H1 (cell line): ENCODE measurements around the gene ATXN2. TPM values are rescaled to one million over a fixed set of nuclear protein-coding genes. Genes with fewer than 3 reads are reported as not detected.

ENCODE experiments used
- CTCF ChIA-PET: fragments of 300-600 bp; sonication (Branson Sonifier 250); formaldehyde crosslinking; loops from one replicate; lab custom pipeline; 2021; ENCODE audit not compliant: partially characterized antibody; lab: Charles Lee
- POLR2A ChIA-PET: fragments of 300-600 bp; sonication (Branson Sonifier 250); formaldehyde crosslinking; loops from one replicate; lab custom pipeline; 2021; ENCODE audit warnings: inconsistent platforms; ENCODE audit not compliant: partially characterized antibody; lab: Charles Lee
- DNase-seq, 2 experiments: peaks; one replicate each; pipeline versions ENCODE4 v3.0.0 to v3.0.0-alpha.2; 2010 to 2022; ENCODE audit warnings: low spot score in 2 of 2, low read depth in 1 of 2, mixed read lengths in 1 of 2
- FAIRE-seq: peaks from 2 replicates; lab custom pipeline; 2011; peaks lifted over from hg19 to GRCh38; lab: Jason Lieb, UNC
- H2AFZ ChIP-seq: 2 replicates; pipeline ENCODE4 v1.8.1; 2012; ENCODE audit warnings: low read length, inconsistent platforms
- H2AK5ac ChIP-seq: 2 replicates; pipeline ENCODE4 v1.6.1; 2013; ENCODE audit warnings: low read depth, low read length
- H2BK120ac ChIP-seq: replicated peaks from 2 replicates; pipeline ENCODE3; 2013; ENCODE audit warnings: low read depth, low read length, inconsistent platforms
- H2BK12ac ChIP-seq: 2 replicates; pipeline ENCODE4 v1.6.1; 2013; ENCODE audit warnings: low read depth, low read length
- H2BK15ac ChIP-seq: 2 replicates; pipeline ENCODE4 v1.6.1; 2013; ENCODE audit warnings: low read length
- H2BK20ac ChIP-seq: 2 replicates; pipeline ENCODE4 v1.6.1; 2013; ENCODE audit warnings: low read length
- H2BK5ac ChIP-seq: 2 replicates; pipeline ENCODE4 v1.6.1; 2013; ENCODE audit warnings: low read depth, low read length
- H3K14ac ChIP-seq: 2 replicates; pipeline ENCODE4 v1.6.1; 2013; ENCODE audit warnings: inconsistent platforms; ENCODE audit not compliant: insufficient read length
- H3K18ac ChIP-seq: 2 replicates; pipeline ENCODE4 v1.6.1; 2013; ENCODE audit warnings: low read length; ENCODE audit errors: extremely low read depth
- H3K23ac ChIP-seq: 2 replicates; pipeline ENCODE4 v1.6.1; 2013; ENCODE audit warnings: inconsistent platforms; ENCODE audit not compliant: insufficient read length
- H3K23me2 ChIP-seq: 2 replicates; pipeline ENCODE4 v1.6.1; 2013; ENCODE audit warnings: low read depth, low read length
- H3K27ac ChIP-seq: 2 replicates; pipeline ENCODE4 v1.6.1; 2011; ENCODE audit warnings: low read depth, low read length, inconsistent platforms
- H3K27me3 ChIP-seq, 4 experiments: replicated peaks in 1 of 4; 1 replicate in 1 of 4; 2 replicates in 3 of 4; pipeline versions ENCODE4 v1.6.1 to v1.8.1; 2011 to 2013; ENCODE audit warnings: low read length in 3 of 4, mild to moderate bottlenecking in 3 of 4, inconsistent platforms in 2 of 4, mixed read lengths in 2 of 4, moderate library complexity in 1 of 4; ENCODE audit not compliant: control insufficient read depth in 3 of 4, insufficient read depth in 3 of 4; ENCODE audit errors: extremely low read depth in 1 of 4
- H3K36me3 ChIP-seq, 4 experiments: 2 replicates each; pipeline versions ENCODE4 v1.6.1 to v1.8.1; 2011 to 2013; ENCODE audit warnings: mild to moderate bottlenecking in 4 of 4, low read length in 3 of 4, moderate library complexity in 2 of 4, control low read depth in 1 of 4, inconsistent platforms in 1 of 4; ENCODE audit not compliant: insufficient read depth in 4 of 4, control insufficient read depth in 2 of 4
- H3K4ac ChIP-seq: replicated peaks from 2 replicates; pipeline ENCODE3; 2013; ENCODE audit warnings: low read length, low read depth, mixed read lengths, inconsistent platforms; ENCODE audit not compliant: insufficient read length
- H3K4me1 ChIP-seq, 4 experiments: replicated peaks in 1 of 4; 1 replicate in 1 of 4; 2 replicates in 3 of 4; pipeline versions ENCODE4 v1.6.1 to v1.8.1; 2011 to 2013; ENCODE audit warnings: low read length in 3 of 4, inconsistent platforms in 2 of 4, mixed read lengths in 1 of 4; ENCODE audit not compliant: insufficient read depth in 4 of 4, control insufficient read depth in 3 of 4
- H3K4me2 ChIP-seq, 2 experiments: 2 replicates each; pipeline versions ENCODE4 v1.6.1 to v1.8.1; 2011 to 2013; ENCODE audit warnings: low read depth in 2 of 2, low read length in 2 of 2, control low read depth in 1 of 2, inconsistent platforms in 1 of 2, mild to moderate bottlenecking in 1 of 2; ENCODE audit not compliant: insufficient read depth in 1 of 2
- H3K4me3 ChIP-seq, 4 experiments: fragments of 200-600, 300-600 bp in 1 of 4; sonication (generic), shearing (Covaris generic), sonication (Bioruptor Twin) in 1 of 4; 2 replicates each; pipeline versions ENCODE4 v1.5.1 to v1.8.1; 2011 to 2016; ENCODE audit warnings: low read length in 4 of 4, low read depth in 3 of 4, control low read depth in 2 of 4, inconsistent platforms in 2 of 4, mild to moderate bottlenecking in 2 of 4, mixed read lengths in 1 of 4, moderate library complexity in 1 of 4; ENCODE audit not compliant: insufficient read depth in 2 of 4; ENCODE audit errors: extremely low read depth in 1 of 4
- H3K56ac ChIP-seq: replicated peaks from 2 replicates; pipeline ENCODE3; 2013; ENCODE audit warnings: low read depth, mild to moderate bottlenecking, mixed read lengths, low read length, inconsistent platforms; ENCODE audit not compliant: insufficient read length
- H3K79me1 ChIP-seq: 2 replicates; pipeline ENCODE4 v1.6.1; 2013; ENCODE audit warnings: low read depth, low read length, control low read depth
- H3K79me2 ChIP-seq, 2 experiments: 2 replicates each; pipeline versions ENCODE4 v1.6.1 to v1.8.1; 2012 to 2013; ENCODE audit warnings: low read length in 2 of 2, mild to moderate bottlenecking in 2 of 2, inconsistent platforms in 1 of 2; ENCODE audit not compliant: insufficient read depth in 2 of 2, control insufficient read depth in 1 of 2
- H3K9ac ChIP-seq, 4 experiments: replicated peaks in 1 of 4; 1 replicate in 1 of 4; 2 replicates in 3 of 4; pipeline versions ENCODE4 v1.6.1 to v1.8.1; 2011 to 2013; ENCODE audit warnings: low read depth in 3 of 4, low read length in 3 of 4, control low read depth in 2 of 4, mild to moderate bottlenecking in 2 of 4, moderate library complexity in 2 of 4, inconsistent platforms in 1 of 4; ENCODE audit errors: extremely low read depth in 1 of 4
- H3K9me3 ChIP-seq, 2 experiments: 2 replicates each; pipeline versions ENCODE4 v1.6.1 to v1.8.1; 2012 to 2013; ENCODE audit warnings: mild to moderate bottlenecking in 2 of 2, moderate library complexity in 2 of 2, control low read depth in 1 of 2, inconsistent platforms in 1 of 2, low read depth in 1 of 2, low read length in 1 of 2, mixed read lengths in 1 of 2; ENCODE audit not compliant: insufficient read depth in 2 of 2
- H4K20me1 ChIP-seq, 2 experiments: replicated peaks in 1 of 2; 2 replicates each; pipeline versions ENCODE3 to v1.8.1; 2011 to 2013; ENCODE audit warnings: inconsistent platforms in 2 of 2, low read length in 2 of 2, mild to moderate bottlenecking in 1 of 2; ENCODE audit not compliant: insufficient read depth in 2 of 2, control insufficient read depth in 1 of 2
- H4K5ac ChIP-seq: 2 replicates; pipeline ENCODE4 v1.6.1; 2013; ENCODE audit warnings: low read length, low read depth, mixed read lengths, inconsistent platforms; ENCODE audit not compliant: insufficient read length
- H4K8ac ChIP-seq: 2 replicates; pipeline ENCODE4 v1.8.0; 2013; ENCODE audit warnings: mild to moderate bottlenecking, moderate library complexity, low read length, inconsistent platforms; ENCODE audit not compliant: insufficient read depth; ENCODE audit errors: extremely low read depth
- H4K91ac ChIP-seq: replicated peaks from 2 replicates; pipeline ENCODE3; 2013; ENCODE audit warnings: low read length, mixed read lengths, inconsistent platforms; ENCODE audit not compliant: insufficient read length
- CBX8 ChIP-seq: fragments of 300-800, 300-1000 bp; sonication (generic); IDR thresholded peaks from 2 replicates; pipeline ENCODE4 v1.7.1; 2016; ENCODE audit warnings: low read depth, low read length, borderline replicate concordance
- POLR2AphosphoS5 ChIP-seq: IDR thresholded peaks from 2 replicates; pipeline ENCODE4 v1.6.1; 2011; ENCODE audit warnings: low read depth, low read length
- WGBS, 2 experiments: shearing (Covaris generic) in 1 of 2; methylation state at CpG; one replicate each; pipeline versions ENCODE4 v1.1.6 to v1.1.7; 2013 to 2015; ENCODE audit warnings: low lambda C conversion rate in 2 of 2, mixed read lengths in 2 of 2, inconsistent platforms in 1 of 2, low coverage in 1 of 2, missing lambda C conversion rate in 1 of 2; ENCODE audit not compliant: insufficient replicate concordance in 2 of 2, insufficient coverage in 1 of 2, insufficient read length in 1 of 2; ENCODE audit errors: extremely low coverage in 1 of 2, missing lambda C conversion rate in 1 of 2; 5-methylcytosine and 5-hydroxymethylcytosine counted together
- polyA plus RNA-seq, 7 experiments: library from polyadenylated mRNA; depleted of rRNA in 3 of 7; stranded (reverse) in 5 of 7; unstranded in 2 of 7; fragments of >200 nt in 5 of 7; fragments of 200-250 nt in 2 of 7; gene quantifications; 1 replicate in 5 of 7; 2 replicates in 1 of 7; 4 replicates in 1 of 7; pipeline versions ENCODE4 v1.2.1 to v1.2.3, GENCODE V29; 2011 to 2013; ENCODE audit warnings: missing spikeins in 2 of 7, mixed read lengths in 2 of 7
- total RNA-seq: library from RNA; stranded (reverse); fragmentation: NEBNext Ultra II Directional; extraction: Animal tissue kit (Norgen Biotek cat#: 25700); gene quantifications from 2 replicates; pipeline ENCODE4 v1.2.1, GENCODE V29; 2021

ATXN2 gene
- total and polyA plus RNA-seq, 2 of the 8 experiments (the other 6 are each of a cell fraction or from before 2014, with no cell fraction given), result 46.6 to 80.7 TPM

GRCh38 chr12:111582133-111582747, 16.9 kb downstream of the ATXN2 start:
- no peak overlapping the region for H2BK20ac ChIP-seq
- DNase-seq (no peak), FAIRE-seq (no peak)
- 96% methylated on average over 12 of the region's 12 CpGs; no CpG with 5 or more reads in 1 of the 2 experiments for WGBS, 2 experiments
- no peak overlapping the region for H4K91ac ChIP-seq
- H3K27ac ChIP-seq, result no peak overlapping the region
- no peak overlapping the region for H4K8ac ChIP-seq
- H4K5ac ChIP-seq, result no peak overlapping the region
- H3K79me1 ChIP-seq, result peaks cover 7% of the 10 kb centered on the region; the same call in 1 of the 2 replicates
- H3K4ac ChIP-seq, result no peak overlapping the region
- no peaks in the 10 kb centered on the region for H3K4me1 ChIP-seq
- no peak overlapping the region for H3K4me2 ChIP-seq
- H3K14ac ChIP-seq, result no peak overlapping the region
- H3K4me3 ChIP-seq, result no peak overlapping the region
- peaks cover 0 to 8% of the 10 kb centered on the region in 2 experiments for H4K20me1 ChIP-seq
- no peak overlapping the region for H2BK15ac ChIP-seq
- no peak overlapping the region for H2BK12ac ChIP-seq
- peaks cover 11 to 90% of the 10 kb centered on the region in 2 experiments for H3K79me2 ChIP-seq
- no peaks in the 10 kb centered on the region for H3K23me2 ChIP-seq
- 0 out of 8 replicates have a peak, but pooled peaks cover 0 to 2% (median 0%) of the 10 kb centered on the region in 4 experiments for H3K36me3 ChIP-seq
- no peak overlapping the region for H3K9ac ChIP-seq
- H3K23ac ChIP-seq, result no peak overlapping the region
- no peak overlapping the region for H2AK5ac ChIP-seq
- POLR2A ChIA-PET, result no interaction called here
- H2BK120ac ChIP-seq, result no peak overlapping the region
- no peak overlapping the region for H3K18ac ChIP-seq
- H2BK5ac ChIP-seq, result no peak overlapping the region
- CTCF ChIA-PET, result interaction anchor here (1.0 kb wide), 1 partner anchor 25 kb away, joined by 3 read pairs; no protein-coding TSS in a partner anchor
- no peaks in the 10 kb centered on the region for H3K27me3 ChIP-seq
- no peaks in the 10 kb centered on the region for H3K9me3 ChIP-seq
- no peak overlapping the region for H2AFZ ChIP-seq
- no peak overlapping the region for H3K56ac ChIP-seq
- TF ChIP-seq CBX8 (no peak), POLR2AphosphoS5 (no peak)
